ENCODE results near the gene PDIA5.

- TF ChIP-seq, protein P1, sequence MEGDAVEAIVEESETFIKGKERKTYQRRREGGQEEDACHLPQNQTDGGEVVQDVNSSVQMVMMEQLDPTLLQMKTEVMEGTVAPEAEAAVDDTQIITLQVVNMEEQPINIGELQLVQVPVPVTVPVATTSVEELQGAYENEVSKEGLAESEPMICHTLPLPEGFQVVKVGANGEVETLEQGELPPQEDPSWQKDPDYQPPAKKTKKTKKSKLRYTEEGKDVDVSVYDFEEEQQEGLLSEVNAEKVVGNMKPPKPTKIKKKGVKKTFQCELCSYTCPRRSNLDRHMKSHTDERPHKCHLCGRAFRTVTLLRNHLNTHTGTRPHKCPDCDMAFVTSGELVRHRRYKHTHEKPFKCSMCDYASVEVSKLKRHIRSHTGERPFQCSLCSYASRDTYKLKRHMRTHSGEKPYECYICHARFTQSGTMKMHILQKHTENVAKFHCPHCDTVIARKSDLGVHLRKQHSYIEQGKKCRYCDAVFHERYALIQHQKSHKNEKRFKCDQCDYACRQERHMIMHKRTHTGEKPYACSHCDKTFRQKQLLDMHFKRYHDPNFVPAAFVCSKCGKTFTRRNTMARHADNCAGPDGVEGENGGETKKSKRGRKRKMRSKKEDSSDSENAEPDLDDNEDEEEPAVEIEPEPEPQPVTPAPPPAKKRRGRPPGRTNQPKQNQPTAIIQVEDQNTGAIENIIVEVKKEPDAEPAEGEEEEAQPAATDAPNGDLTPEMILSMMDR (IDR thresholded peaks at IDR 0.05; ENCODE audit: low read length), result no peak
- TF ChIP-seq EZH2 (IDR thresholded peaks at IDR 0.05; ENCODE audit: borderline replicate concordance, low read length), result no peak
Observed at GRCh38 chr3:123071581-123071980, 4.8 kb downstream of the PDIA5 start.
